HG02981 (cell line): ENCODE data around the gene MGLL.
A peak's percentile ranks its signal among the peaks of the same experiment; 100 is the strongest.

Experiments
- ATAC-seq: cut with Tn5 transposase; IDR thresholded peaks from one replicate; pipeline ENCODE4 v1.9.1; 2021; ENCODE audit warnings: mild to moderate bottlenecking, moderate library complexity; ENCODE audit not compliant: unreplicated experiment

MGLL gene

DNA sequence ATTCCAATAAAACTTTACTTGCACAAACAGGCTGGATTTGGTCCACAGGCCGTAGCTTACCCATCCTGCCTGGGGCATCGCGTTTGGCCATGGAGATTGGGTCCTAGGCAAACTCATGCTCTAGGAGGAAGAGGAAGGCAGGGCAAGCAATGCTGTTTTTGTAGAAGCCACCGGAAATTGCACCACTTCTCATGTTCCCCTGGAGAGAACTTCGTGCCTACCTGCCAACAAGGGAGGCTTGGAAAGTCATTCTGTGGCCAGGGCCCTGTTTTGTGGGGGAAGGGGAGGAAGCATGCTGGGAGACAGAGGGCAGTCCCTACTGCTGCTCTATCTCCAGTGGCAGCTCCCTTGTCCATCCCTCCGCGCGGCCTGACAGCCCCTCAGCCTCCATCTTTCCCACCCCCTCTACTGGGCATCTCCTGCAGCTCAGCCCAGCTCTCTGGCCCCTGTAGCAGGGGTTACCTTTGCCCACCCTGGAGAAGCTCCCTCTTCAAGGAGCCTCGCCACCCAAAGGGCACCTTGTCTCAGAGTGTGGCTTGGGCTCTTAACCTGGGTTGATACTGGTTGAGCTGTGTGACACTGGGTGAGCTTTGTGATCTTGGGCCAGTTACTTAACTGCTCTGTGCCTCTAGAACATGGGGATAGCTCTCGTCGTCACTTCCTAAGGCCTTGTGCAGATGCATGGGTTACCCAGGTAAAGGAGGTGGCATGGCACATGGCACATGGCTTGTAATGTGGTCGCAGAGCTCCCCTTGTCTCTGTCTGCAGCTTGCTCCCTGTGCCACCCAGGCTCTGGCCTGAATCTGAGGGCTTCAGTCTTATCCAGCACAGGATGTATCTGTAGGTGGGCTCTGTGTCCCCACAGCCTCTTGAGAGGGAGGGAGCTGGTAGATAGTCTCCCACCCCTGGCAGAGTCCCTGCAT, 143.4 kb downstream of the MGLL start:
- ATAC-seq, result no peak

DNA sequence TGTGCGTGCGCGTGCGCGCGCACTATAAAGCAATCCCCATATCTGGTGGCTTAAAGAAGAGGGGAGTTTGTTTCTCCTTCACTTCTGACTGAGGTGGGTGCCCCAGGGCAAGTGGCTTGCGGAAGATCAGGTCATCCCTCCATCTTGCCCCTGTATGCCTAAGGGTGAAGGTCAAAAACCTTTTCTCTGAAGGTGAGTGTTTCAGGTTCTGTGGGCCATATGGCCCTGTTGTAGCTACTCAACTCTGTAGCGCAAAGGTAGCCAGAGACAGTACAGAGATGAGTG, 144.1 kb downstream of the MGLL start:
- ATAC-seq, result no peak

DNA sequence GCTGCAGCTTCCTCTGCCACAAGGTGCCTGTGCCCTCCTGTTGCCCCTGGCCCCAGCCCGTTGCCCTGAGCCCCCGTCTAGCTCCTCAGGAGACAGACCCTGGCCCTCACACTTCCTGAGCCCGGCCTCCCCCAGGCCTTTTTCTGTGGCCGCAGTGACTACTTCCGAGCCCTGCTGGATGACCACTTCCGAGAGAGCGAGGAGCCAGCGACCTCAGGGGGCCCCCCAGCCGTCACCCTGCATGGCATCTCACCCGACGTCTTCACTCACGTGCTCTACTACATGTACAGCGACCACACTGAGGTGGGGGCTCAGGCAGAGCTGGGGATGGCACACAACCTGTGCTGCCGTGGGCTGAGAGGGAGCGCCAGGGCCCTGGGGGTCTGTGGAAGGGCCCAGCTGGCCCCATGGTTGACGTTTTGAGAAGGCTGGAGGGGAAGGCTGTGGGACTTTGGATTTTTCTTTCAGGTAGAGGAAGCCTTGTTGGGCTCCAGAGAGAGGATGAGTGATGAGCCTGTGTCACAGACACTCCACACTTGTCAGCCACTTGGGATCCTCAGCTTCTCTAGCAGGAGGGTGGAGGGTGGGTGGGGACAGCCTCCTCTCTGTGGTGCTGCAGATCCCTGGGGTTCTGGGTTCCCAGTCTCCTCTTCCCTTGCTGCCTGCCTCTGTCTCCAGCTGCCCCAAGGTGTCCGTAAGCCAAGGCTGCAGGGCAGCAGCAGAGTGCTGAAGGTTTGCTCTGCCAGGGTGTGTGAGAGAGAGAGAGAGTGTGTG, 144.6 kb downstream of the MGLL start:
- no peak for ATAC-seq

DNA sequence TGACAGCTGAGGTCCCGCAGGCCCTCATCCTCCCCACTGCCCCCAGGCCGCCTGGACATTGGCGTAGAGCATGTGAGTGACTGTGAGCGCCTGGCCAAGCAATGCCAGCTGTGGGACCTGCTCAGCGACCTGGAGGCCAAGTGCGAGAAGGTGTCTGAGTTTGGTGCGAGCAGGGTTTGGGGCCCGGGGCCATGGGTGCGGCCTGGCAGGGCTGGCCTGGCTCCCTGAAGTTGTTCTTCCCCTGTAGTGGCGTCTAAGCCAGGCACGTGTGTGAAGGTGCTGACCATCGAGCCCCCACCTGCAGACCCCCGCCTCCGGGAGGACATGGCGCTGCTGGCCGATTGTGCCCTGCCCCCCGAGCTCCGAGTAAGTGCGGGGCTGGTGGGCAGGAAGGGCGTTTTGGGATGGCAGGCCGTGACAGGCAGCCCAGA, 145.4 kb downstream of the MGLL start:
- no peak for ATAC-seq

DNA sequence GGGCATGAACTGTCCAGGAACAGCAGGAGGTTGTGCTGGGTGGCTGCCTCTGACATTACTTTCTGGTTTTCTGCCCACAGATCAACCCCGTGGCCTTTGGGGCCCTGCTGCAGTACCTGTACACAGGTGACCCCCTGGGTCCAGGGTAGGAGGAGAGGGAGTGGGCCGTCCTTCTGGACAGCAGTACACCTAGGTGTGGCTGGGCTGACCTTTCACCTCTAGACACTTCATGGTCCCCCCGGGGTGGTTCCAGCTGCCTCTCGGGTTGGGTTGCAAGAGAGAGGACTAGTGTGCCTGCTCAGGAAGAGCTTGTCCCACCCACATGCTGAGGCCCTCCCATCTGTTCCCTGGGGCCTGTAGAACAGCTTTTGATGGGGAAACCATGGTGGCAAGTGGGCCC, 145.9 kb downstream of the MGLL start:
- ATAC-seq, result no peak

DNA sequence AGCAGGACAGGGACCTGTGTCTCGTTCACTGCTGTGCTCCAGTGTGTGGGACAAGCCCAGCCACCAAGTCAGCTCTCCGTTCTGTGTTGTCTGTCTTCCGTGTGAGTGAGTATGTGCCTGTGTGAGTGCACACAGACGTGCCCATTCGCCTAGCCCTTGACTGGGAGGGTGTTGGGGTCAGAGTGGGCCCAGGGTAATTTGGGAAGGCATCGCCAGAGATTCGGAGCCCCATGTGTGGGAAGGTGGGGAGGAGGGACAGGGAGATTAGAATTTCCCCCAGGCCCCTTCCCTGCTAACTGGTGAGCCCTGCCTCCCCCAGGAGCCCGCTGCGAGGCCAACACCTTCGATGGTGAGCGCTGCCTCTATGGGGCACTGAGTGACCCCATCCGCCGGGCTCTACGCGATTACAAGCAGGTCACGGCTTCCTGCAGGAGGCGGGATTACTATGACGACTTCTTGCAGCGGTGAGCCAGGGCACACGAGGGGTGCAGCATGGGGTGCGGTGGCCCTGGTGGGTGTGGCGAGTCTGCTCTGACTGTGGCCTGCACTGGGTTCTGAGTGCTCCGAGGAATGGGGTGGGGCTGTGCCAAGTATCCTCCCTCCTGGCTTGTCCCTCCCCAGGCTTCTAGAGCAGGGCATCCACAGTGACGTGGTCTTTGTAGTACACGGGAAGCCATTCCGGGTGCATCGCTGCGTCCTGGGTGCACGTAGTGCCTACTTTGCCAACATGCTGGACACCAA, 146.5 kb downstream of the MGLL start:
- ATAC-seq, result no peak

DNA sequence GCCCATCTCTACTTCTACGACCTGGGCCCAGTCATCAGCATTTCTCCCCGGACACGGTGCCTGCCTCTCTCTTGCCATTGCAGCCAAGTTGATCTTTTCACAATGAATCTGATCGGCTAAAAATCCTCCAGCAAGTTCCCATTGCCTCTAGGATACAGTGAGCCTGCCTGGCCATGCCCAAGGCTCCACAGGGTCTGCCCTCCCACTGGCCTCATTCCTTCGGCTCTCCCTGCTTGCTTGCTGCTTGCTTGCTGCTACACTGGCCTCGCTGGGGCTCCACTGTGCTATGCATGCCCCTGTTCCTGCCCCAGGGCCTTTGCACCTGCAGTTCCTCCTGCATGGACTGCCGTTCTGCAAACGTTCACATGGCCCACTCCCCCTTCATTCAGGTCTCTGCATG, 147.5 kb downstream of the MGLL start:
- ATAC-seq, result no peak

DNA sequence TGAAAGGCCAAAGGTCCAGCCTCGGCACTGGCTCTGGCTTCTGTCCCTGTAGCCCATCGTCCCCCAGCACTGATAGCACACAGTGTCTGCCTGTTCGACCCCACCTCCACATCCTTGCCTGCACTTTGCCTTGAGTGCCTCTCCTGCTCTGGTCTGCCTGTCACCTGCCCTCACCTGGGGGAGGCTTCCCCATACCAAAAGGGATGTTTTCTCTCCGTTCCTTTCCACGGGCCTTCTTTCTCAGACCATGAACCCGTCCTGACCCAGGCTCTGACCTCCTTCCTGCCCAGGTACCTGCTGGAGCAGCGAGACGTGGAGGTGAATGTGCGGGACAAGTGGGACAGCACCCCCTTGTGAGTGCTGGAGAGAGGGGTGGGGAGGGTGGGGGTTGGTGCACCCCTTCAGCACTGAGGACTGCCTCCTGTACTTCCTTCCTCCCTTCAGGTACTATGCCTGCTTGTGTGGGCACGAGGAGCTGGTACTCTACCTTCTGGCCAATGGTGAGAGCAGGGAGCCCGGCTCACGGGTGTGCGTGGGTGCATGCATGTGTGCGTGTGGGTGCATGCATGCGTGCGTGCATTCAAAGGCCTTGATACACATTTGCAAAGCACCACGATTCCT, 148.1 kb downstream of the MGLL start:
- ATAC-seq, result no peak

DNA sequence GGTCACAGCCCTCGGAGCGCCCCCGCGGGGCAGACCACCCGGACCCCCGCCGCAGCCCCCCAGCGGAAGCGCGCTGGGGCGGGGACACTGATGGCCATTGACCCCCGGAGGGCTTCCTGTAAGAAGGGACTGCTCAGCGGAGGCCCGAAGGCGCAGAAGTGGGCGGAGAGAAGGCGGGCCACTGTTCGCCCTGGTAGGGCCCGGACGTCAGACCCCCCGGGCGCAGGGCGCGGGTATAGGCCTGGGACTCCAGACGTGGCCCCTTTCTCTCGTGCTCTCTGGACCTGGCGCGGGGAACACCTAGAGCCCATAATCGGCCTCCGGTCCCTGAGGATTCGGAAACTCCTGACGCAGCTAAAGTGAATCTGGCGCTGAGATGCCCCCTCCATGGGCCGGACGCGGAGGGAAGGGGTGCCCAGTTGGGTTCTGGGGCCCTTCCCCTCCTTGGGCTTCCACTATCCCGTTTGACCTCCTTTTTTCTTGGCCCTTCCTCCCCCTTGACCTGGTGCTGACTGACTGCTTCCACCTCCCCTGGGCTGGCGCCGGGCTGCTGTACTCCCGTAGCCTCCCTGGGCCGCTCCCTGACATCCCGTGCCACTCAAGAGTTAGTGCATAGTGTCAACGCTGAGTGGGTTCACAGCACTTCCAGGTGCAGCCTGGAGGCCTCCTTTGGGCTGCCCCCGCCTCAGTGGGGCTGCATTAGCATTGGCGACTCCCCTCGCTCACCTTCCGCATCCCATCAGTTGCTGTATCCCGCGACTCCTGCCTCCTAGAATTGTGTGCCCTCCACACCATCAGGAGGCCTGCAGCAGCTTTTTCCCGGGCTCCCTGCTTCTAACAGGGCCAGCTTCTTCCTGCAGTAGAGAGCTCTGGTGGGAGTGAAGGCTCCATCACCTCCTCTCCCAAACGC, 148.9 kb downstream of the MGLL start:
- peak; percentile 38 for ATAC-seq

DNA sequence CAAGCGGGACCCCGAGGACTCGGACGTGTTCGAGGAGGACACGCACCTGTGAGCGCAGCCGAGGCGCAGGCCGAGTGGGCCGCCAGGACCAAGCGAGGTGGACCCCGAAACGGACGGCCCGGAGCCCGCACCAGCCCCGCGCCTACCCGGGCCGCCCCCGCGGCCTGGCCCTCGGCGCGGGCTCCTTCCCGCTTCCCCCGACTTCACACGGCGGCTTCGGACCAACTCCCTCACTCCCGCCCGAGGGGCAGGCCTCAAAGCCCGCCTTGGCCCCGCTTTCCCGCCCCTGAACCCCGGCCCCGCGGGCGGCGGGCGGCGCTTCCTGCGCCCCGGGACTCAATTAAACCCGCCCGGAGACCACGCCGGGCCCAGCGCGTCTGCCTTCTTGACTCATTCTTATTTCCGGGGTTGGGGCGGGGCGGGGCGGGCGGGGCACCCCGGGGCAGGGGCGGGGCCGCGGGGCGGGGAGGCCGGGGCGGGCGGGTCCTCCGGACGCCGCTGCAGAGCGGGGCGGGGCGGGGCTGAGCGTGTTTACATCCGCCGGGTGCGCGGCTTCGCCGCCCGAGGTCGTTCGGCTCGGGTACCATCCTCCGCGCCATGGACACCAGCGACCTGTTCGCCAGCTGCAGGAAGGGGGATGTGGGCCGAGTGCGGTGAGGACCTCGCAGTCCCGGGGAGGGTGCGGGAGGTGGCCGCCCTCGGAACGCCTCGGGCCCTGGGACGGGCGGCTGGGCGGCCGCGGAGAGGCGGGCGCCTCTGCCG, 149.7 kb downstream of the MGLL start, which contains the start of gene ABTB1:
Gene ABTB1, plus strand, starts transcription at position 524 of the 762 bp plus-strand sequence. Its CDS starts 74 bp downstream, at position 598.
- ATAC-seq, result peak; percentile 61

DNA sequence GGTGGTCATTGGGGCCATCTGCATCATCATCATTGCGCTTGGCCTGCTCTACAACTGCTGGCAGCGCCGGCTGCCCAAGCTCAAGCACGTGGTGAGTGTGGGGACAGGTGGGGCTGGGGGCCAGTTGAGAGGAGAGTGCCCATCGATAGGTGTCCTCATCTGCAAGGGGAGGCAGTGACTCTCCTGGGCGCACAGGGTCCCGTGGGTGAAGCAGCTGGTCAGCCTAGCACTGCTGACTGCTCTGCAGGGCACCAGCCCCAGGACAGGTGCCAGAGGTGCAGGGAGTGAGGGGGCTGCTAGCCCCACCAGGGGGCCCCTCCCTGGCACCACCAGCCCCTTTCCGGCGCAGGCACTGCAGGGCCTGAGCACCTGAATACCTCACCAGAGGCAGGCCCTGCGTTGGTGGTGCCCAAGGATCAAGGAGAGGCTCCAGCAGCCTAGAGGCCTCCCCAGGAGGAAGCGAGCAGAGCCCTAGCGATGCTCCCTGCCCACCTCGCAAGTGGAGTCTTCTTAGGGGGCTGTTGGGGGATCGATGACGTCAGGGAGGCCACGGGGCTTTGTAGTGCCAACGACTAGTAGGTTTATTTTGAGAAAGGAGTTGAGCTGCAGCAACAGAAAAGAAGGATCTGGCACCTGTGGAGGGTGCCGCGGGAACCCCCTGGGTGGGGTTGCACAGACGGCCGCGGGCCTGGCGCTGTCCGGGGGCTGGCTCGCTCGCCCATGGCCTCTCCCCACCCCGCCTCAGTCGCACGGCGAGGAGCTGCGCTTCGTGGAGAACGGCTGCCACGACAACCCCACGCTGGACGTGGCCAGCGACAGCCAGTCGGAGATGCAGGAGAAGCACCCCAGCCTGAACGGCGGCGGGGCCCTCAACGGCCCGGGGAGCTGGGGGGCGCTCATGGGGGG, 150.5 kb downstream of the MGLL start:
- peak; percentile 9 for ATAC-seq

DNA sequence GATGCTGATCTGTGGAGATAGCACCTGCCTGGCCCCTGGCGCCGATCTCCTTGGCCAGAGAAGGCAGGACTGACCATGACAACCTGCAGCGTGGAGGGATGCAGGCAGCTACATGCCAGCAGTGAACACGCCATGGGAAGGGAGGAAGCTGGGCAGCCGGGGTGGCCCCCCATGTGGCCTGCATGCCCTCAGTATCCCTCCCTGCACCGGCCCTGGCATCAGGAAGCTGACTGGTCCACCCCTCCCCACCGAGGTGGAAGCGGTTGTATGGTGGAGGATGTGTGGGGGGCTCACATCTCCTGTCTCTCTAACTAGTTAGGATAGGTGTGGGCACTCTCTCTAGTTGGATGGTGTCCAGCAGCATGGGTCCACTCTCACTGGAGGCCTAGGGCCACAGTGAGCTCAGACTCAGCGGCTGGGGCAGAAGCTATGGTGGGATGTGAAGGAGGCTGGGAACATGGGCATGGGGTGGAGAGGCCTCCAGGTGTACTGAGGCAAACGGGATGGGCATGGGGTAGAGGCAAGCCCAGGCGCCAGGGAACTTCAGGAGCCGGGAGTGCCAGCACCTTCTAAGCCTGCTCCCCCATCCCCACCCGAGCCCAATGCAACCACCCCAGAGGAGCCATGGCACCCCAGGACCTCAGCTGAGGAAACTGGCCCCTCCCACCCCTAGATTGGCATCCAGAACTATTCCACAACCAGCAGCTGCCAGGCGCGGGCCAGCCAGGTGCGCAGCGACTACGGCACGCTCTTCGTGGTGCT, 151.4 kb downstream of the MGLL start:
- no peak for ATAC-seq

DNA sequence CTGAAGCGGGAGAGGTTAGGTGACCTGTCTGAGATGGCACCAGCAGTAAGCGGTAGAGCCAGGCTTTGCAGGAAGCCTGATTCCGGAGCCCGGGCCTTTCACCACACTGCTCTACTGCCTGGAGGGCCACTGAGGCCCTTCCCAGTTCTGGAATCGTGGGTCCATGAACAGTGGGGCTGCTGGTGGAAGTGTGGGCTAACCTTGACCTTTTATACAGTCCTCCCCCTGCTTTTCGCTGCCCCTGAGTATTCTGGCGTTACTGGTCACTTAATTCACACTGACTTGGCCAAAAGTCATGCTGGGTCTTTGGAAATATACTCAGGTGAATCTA, 152.1 kb downstream of the MGLL start:
- ATAC-seq, result no peak

DNA sequence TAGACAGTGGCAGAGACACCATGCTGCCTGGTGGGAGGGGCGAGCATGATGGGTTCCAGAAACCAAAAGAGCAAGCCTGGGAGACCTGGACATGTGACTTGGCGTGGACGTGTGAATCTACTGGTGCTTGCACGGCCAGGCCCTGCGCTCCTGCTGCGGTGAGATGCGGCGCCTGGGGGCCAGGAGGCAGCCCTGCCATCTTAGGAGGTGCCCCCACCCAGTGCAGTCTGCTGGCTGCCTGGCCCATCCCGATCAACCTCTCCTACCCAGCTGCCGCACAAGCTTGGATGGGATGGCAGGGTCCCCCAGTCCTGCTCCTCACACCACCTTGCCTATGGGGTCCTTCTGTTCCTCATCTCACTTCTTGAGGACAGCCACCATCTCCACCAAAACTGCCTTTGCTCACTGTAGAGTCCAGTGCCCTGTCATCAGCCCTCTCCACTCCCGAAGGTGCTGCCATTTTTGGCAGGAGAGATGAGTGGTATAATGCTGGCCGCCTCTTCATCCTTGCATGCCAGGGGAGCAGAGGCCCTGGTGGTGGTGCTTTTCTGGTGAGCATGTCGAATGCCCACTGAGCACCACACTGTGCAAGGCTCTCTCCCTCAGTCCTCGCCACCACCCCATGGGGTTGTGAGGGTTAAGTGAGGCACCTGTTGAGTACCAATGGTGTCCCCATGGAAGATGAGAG, 152.6 kb downstream of the MGLL start:
- no peak for ATAC-seq

DNA sequence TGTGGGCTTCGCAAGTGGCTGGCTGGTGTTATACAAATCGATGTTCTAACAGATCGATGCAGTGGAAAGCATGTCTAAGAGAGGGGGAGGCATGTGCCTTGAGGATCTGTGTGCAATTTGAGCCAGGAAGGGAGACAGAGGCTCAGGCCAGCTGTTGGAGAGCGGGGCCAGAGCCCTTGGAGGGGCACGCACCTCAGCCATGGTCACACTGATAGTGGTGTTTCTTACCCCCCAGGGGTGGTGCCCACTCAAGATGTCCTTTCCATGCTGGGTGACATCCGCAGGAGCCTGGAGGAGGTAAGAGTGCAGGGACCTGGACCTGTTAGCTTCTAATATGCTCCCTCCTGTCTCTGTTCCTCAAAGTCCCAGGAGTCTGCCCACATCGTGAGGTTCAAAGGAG, 153.4 kb downstream of the MGLL start:
- no peak for ATAC-seq

DNA sequence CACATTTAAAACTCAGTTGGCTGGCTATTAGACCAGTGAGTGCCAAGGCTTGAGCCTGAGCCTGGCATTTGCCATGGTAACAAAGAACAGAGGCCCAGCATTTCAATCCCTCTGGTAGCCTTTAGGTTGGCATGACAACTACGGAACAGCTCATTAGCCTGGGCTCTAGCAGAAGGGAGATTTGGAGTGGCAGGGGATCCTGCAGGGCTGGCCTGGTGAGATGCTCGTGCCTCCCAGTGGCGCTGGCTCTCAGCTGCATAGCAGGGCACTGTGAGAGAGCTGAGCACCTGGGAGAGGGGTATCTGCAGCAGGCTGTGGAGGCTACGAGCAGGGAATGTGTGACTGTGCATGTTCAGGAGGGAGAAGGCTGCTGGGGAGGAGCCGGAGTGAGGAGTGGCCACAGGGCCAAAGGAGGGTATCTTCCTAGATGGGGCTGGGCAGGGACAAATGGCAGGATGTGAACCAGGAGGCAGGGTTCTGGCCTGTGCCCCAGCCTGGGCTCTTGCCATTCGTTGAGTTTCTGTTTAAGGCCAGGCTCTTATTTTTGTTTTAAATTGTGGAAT, 155.1 kb downstream of the MGLL start:
- ATAC-seq, result no peak

DNA sequence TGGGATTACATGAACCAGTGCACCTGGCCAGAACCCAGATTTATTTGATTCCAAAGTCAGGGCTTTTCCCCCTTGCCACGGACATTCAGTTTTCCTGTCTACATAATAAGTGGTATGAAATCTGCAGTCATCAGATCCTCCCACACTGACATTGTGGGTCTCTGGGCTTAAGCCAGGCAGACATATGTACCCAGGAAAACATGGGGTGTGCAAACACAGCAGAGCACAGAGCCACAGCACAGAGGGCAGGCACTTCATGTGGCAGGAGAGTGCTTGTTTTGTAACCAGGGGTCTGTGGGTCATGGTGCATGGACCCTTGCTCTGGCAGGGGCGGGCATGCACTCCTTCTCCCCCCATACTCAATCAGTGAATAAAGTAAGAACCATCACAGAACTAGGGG, 155.6 kb downstream of the MGLL start:
- ATAC-seq, result no peak
